Ishikawa (cell line): Measurements from ENCODE around the gene RSPO3.

Source experiments
- EGR1 ChIP-seq: IDR thresholded peaks from 2 replicates; pipeline ENCODE4 v1.6.1; 2012
- TAF1 ChIP-seq: IDR thresholded peaks from 2 replicates; pipeline ENCODE4 v1.6.1; 2012; ENCODE audit warnings: low read depth, mild to moderate bottlenecking
- TEAD4 ChIP-seq: IDR thresholded peaks from 2 replicates; pipeline ENCODE4 v1.6.1; 2012
- YY1 ChIP-seq: IDR thresholded peaks from 2 replicates; pipeline ENCODE4 v1.6.1; 2012; ENCODE audit warnings: low read depth
- ZBTB7A ChIP-seq: IDR thresholded peaks from 2 replicates; pipeline ENCODE4 v1.6.1; 2012; ENCODE audit warnings: low read depth
- TF ChIP-seq, protein P1 (sequence below): IDR thresholded peaks from 2 replicates; pipeline ENCODE4 v1.6.1; 2012; ENCODE audit warnings: low read depth, mild to moderate bottlenecking

DNA sequence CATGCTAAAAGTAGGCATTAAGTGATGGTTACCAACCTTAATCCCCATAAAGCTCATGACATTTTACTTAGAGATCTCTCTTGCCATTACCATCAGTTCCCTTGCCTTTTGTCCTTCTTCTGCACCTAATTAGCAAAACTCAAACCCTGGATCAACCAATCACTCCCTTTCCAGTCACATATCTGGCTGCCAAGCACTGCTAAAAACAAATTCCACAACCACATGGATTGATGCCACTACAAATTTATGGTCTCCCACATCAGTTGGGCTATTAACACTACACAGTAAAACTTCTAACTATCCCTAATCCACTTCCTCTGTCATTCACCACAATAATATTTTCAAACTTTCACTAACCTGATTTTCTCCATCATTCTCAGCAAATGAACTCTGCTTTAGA, 93.9 kb downstream of the RSPO3 start:
- TF ChIP-seq ZBTB7A: no peak
- TF ChIP-seq EGR1: no peak
- TF ChIP-seq TAF1: no peak
- no peak for TF ChIP-seq TEAD4
- TF ChIP-seq, protein P1, sequence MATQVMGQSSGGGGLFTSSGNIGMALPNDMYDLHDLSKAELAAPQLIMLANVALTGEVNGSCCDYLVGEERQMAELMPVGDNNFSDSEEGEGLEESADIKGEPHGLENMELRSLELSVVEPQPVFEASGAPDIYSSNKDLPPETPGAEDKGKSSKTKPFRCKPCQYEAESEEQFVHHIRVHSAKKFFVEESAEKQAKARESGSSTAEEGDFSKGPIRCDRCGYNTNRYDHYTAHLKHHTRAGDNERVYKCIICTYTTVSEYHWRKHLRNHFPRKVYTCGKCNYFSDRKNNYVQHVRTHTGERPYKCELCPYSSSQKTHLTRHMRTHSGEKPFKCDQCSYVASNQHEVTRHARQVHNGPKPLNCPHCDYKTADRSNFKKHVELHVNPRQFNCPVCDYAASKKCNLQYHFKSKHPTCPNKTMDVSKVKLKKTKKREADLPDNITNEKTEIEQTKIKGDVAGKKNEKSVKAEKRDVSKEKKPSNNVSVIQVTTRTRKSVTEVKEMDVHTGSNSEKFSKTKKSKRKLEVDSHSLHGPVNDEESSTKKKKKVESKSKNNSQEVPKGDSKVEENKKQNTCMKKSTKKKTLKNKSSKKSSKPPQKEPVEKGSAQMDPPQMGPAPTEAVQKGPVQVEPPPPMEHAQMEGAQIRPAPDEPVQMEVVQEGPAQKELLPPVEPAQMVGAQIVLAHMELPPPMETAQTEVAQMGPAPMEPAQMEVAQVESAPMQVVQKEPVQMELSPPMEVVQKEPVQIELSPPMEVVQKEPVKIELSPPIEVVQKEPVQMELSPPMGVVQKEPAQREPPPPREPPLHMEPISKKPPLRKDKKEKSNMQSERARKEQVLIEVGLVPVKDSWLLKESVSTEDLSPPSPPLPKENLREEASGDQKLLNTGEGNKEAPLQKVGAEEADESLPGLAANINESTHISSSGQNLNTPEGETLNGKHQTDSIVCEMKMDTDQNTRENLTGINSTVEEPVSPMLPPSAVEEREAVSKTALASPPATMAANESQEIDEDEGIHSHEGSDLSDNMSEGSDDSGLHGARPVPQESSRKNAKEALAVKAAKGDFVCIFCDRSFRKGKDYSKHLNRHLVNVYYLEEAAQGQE: no peak
- no peak for TF ChIP-seq YY1
